Measurements from ENCODE around the gene NCAN.
"Not testable (repeated sequence)": the region's sequence is repeated elsewhere in the genome, so short reads cannot be mapped to it uniquely, and the experiment has no call there.

NCAN gene

GRCh38 chr19:19192910-19193423 lies 18.8 kb upstream of the NCAN start:
- no peak for DNase-seq (ENCODE audit: low spot score)

- no peak for DNase-seq (ENCODE audit: low spot score)
Measured at GRCh38 chr19:19193926-19194325, 17.8 kb upstream of the NCAN start.

GRCh38 chr19:19201697-19202630 lies 9.8 kb upstream of the NCAN start:
- DNase-seq (ENCODE audit: low spot score), result no peak

GRCh38 chr19:19202707-19203011 lies 9.1 kb upstream of the NCAN start:
- DNase-seq (ENCODE audit: low spot score), result no peak

GRCh38 chr19:19203012-19203856 lies 8.5 kb upstream of the NCAN start, which contains the start of gene NR2C2AP:
TSS of gene NR2C2AP (minus strand) at chr19:19203414. CDS start at chr19:19203060, 354 bp downstream.
- DNase-seq (ENCODE audit: low spot score), result peak; percentile 90

GRCh38 chr19:19204181-19204580 lies 7.6 kb upstream of the NCAN start:
- DNase-seq (ENCODE audit: low spot score), result no peak

- no peak for DNase-seq (ENCODE audit: low spot score)
Measured at GRCh38 chr19:19205416-19206410, 6.0 kb upstream of the NCAN start.

- DNase-seq (ENCODE audit: low spot score), result no peak
Measured at GRCh38 chr19:19206938-19207337, 4.8 kb upstream of the NCAN start.

GRCh38 chr19:19207637-19208572 lies 3.9 kb upstream of the NCAN start:
- DNase-seq (ENCODE audit: low spot score), result no peak

GRCh38 chr19:19209372-19209771 lies 2.4 kb upstream of the NCAN start:
- DNase-seq (ENCODE audit: low spot score), result no peak

GRCh38 chr19:19212916-19213315 lies 1.2 kb downstream of the NCAN start:
- no peak for DNase-seq (ENCODE audit: low spot score)

- no peak for DNase-seq (ENCODE audit: low spot score)
Measured at GRCh38 chr19:19213426-19214158, 1.8 kb downstream of the NCAN start.

GRCh38 chr19:19214159-19214490 lies 2.4 kb downstream of the NCAN start:
- no peak for DNase-seq (ENCODE audit: low spot score)

GRCh38 chr19:19214892-19215291 lies 3.1 kb downstream of the NCAN start:
- no peak for DNase-seq (ENCODE audit: low spot score)

- DNase-seq (ENCODE audit: low spot score), result no peak
Measured at GRCh38 chr19:19215792-19216191, 4.0 kb downstream of the NCAN start.

GRCh38 chr19:19217099-19217498 lies 5.3 kb downstream of the NCAN start:
- peak; percentile 49 for DNase-seq (ENCODE audit: low spot score)

GRCh38 chr19:19218911-19219310 lies 7.2 kb downstream of the NCAN start:
- no peak for DNase-seq (ENCODE audit: low spot score)

GRCh38 chr19:19221000-19221399 lies 9.2 kb downstream of the NCAN start:
- not testable (repeated sequence) for DNase-seq (ENCODE audit: low spot score)

GRCh38 chr19:19223060-19223459 lies 11.3 kb downstream of the NCAN start:
- no peak for DNase-seq (ENCODE audit: low spot score)

All from SK-N-DZ (cell line).